K562 (cell line): ENCODE results near the gene FHDC1. TPM values are rescaled to one million over a fixed set of nuclear protein-coding genes. Genes with fewer than 3 reads are reported as not detected.

Source experiments
- ATAC-seq: fragments of 200-7000 bp; cut with Tn5 transposase; 3 replicates; pipeline ENCODE4 v1.9.1; 2020; ENCODE audit warnings: moderate library complexity
- BruUV-seq: library from RNA; stranded (reverse); fragments of 400-500 nt; replicated peaks from 2 replicates; lab custom pipeline; 2021; lab: Mats Ljungman, UMichigan
- CTCF ChIA-PET: fragments of 300-600 bp; formaldehyde crosslinking; extraction: SDS; loops from one replicate; lab custom pipeline; 2021; ENCODE audit warnings: low intra/inter-chr PET ratio; lab: Yijun Ruan, JAX
- POLR2A ChIA-PET: fragments of 300-600, 350-650 bp; sonication (Branson Sonifier 250); formaldehyde crosslinking; extraction: SDS; loops from one replicate; lab custom pipeline; 2021; ENCODE audit warnings: antibody characterized with exemption, inconsistent platforms; lab: Yijun Ruan, JAX
- DNase-seq, 4 experiments: peaks; one replicate each; pipeline versions ENCODE4 v3.0.0 to v3.0.0-alpha.2; 2011 to 2018; ENCODE audit warnings: low spot score in 3 of 4, mixed read lengths in 3 of 4; ENCODE audit errors: extremely low read depth in 1 of 4
- FAIRE-seq: peaks from 2 replicates; lab custom pipeline; 2011; peaks lifted over from hg19 to GRCh38; lab: Jason Lieb, UNC
- H2AFZ ChIP-seq: 2 replicates; pipeline ENCODE4 v1.6.0; 2011; ENCODE audit warnings: low read depth, low read length, control low read depth, inconsistent platforms
- H3K27ac ChIP-seq: fragments of 200-600 bp; 3 replicates; pipeline ENCODE4 v1.8.0; 2011; ENCODE audit warnings: low read depth, mild to moderate bottlenecking, control low read depth, inconsistent platforms, low read length, moderate library complexity, mixed read lengths; ENCODE audit errors: extremely low read depth
- H3K27me3 ChIP-seq, 2 experiments: fragments of 300-600 bp in 1 of 2; 2 replicates in 1 of 2; 3 replicates in 1 of 2; pipeline versions ENCODE4 v1.6.0 to v1.8.0; 2011; ENCODE audit warnings: inconsistent platforms in 2 of 2, low read length in 2 of 2, mild to moderate bottlenecking in 1 of 2, mixed read lengths in 1 of 2, moderate library complexity in 1 of 2; ENCODE audit not compliant: control insufficient read depth in 2 of 2, insufficient read depth in 2 of 2
- H3K36me3 ChIP-seq: fragments of 300-600 bp; 3 replicates; pipeline ENCODE4 v1.8.0; 2011; ENCODE audit warnings: mild to moderate bottlenecking, low read length, inconsistent platforms; ENCODE audit not compliant: control insufficient read depth, insufficient read depth
- H3K4me1 ChIP-seq, 2 experiments: fragments of 200-600 bp in 1 of 2; replicated peaks in 1 of 2; 2 replicates in 1 of 2; 3 replicates in 1 of 2; pipeline versions ENCODE4 v1.5.1 to v1.8.0; 2011; ENCODE audit warnings: inconsistent platforms in 2 of 2, low read length in 2 of 2, mild to moderate bottlenecking in 1 of 2, mixed read lengths in 1 of 2, moderate library complexity in 1 of 2; ENCODE audit not compliant: control insufficient read depth in 2 of 2, insufficient read depth in 2 of 2
- H3K4me2 ChIP-seq: 2 replicates; pipeline ENCODE4 v1.6.1; 2011; ENCODE audit warnings: low read length, control low read depth, inconsistent platforms, mixed read lengths; ENCODE audit not compliant: insufficient read depth
- H3K4me3 ChIP-seq: fragments of 200-600 bp; sonication (generic), shearing (Covaris generic); 2 replicates; pipeline ENCODE4 v1.5.1; 2016; ENCODE audit warnings: control low read depth, inconsistent platforms
- H3K79me2 ChIP-seq: fragments of 200-600 bp; 3 replicates; pipeline ENCODE4 v1.8.0; 2011; ENCODE audit warnings: low read length, inconsistent platforms; ENCODE audit not compliant: control insufficient read depth, insufficient read depth
- H3K9ac ChIP-seq, 2 experiments: 2 replicates each; pipeline versions ENCODE4 v1.6.0 to v1.6.1; 2011; ENCODE audit warnings: low read depth in 2 of 2, low read length in 2 of 2, control low read depth in 1 of 2, inconsistent platforms in 1 of 2, mild to moderate bottlenecking in 1 of 2, mixed read lengths in 1 of 2; ENCODE audit not compliant: insufficient read depth in 1 of 2
- H3K9me1 ChIP-seq: one replicate; pipeline ENCODE4 v1.6.0; 2011; ENCODE audit warnings: inconsistent platforms, mild to moderate bottlenecking, low read length, moderate library complexity; ENCODE audit not compliant: control insufficient read depth, insufficient read depth
- H3K9me3 ChIP-seq: replicated peaks from 2 replicates; pipeline ENCODE4 v1.5.1; 2011; ENCODE audit warnings: low read depth, low read length, inconsistent platforms; ENCODE audit not compliant: control insufficient read depth, insufficient read depth
- H4K20me1 ChIP-seq: replicated peaks from 2 replicates; pipeline ENCODE4 v1.6.1; 2011; ENCODE audit warnings: low read length, inconsistent platforms, mixed read lengths; ENCODE audit not compliant: control insufficient read depth, insufficient read depth
- CHD4 ChIP-seq: fragments of 200-600 bp; sonication (generic); IDR thresholded peaks from 3 replicates; pipeline ENCODE4 v1.6.1; 2012; ENCODE audit warnings: low read depth, mild to moderate bottlenecking, mixed read lengths, low read length, inconsistent platforms; ENCODE audit not compliant: insufficient read depth, insufficient replicate concordance, poor library complexity, severe bottlenecking
- CXXC5 ChIP-seq: fragments of 250-450 bp; sonication (Bioruptor Pico); IDR thresholded peaks from 2 replicates; pipeline ENCODE4 v1.8.0; 2022; ENCODE audit warnings: inconsistent platforms, mild to moderate bottlenecking, moderate library complexity
- ELK1 ChIP-seq: sonication (generic); formaldehyde crosslinking; IDR thresholded peaks from 2 replicates; pipeline ENCODE4 v1.8.1; 2022; ENCODE audit warnings: missing genetic modification reagents
- FOXA1 ChIP-seq: fragments of 450-650 bp; IDR thresholded peaks from 2 replicates; pipeline ENCODE4 v1.6.1; 2016; ENCODE audit warnings: mild to moderate bottlenecking, borderline replicate concordance
- GABPA ChIP-seq: fragments of 200-800 bp; sonication (Bioruptor generic); conservative IDR thresholded peaks from 2 replicates; pipeline ENCODE4 v1.6.1; 2016; ENCODE audit warnings: low read depth, missing genetic modification characterization, missing compliant biosample characterization
- HNRNPLL ChIP-seq: fragments of 200-400 bp; formaldehyde crosslinking; IDR thresholded peaks from 2 replicates; pipeline ENCODE4 v1.6.1; 2017; ENCODE audit warnings: low read length, low read depth, mild to moderate bottlenecking; ENCODE audit not compliant: poor library complexity, severe bottlenecking
- ILF3 ChIP-seq: fragments of 450-650 bp; IDR thresholded peaks from 2 replicates; pipeline ENCODE4 v1.6.1; 2018; ENCODE audit warnings: antibody characterized with exemption, mild to moderate bottlenecking, moderate library complexity, borderline replicate concordance
- IRF9 ChIP-seq: fragments of 450-650 bp; IDR thresholded peaks from 2 replicates; pipeline ENCODE4 v1.6.1; 2016; ENCODE audit warnings: missing biosample characterization, missing genetic modification characterization
- JUND ChIP-seq, 2 experiments: IDR thresholded peaks; 2 replicates in 1 of 2; 3 replicates in 1 of 2; pipeline ENCODE4 v1.6.1; 2011; ENCODE audit warnings: borderline replicate concordance in 2 of 2, low read depth in 2 of 2, low read length in 2 of 2, improper control_type of control experiment in 1 of 2, missing biosample characterization in 1 of 2, missing genetic modification characterization in 1 of 2, missing genetic modification reagents in 1 of 2
- KLF16 ChIP-seq: IDR thresholded peaks from 2 replicates; pipeline ENCODE4 v1.6.1; 2016; ENCODE audit warnings: antibody characterized with exemption
- OTX1 ChIP-seq: fragments of 450-650 bp; formaldehyde crosslinking; IDR thresholded peaks from 2 replicates; pipeline ENCODE4 v1.4.0; 2022; ENCODE audit warnings: mild to moderate bottlenecking
- POU5F1 ChIP-seq: fragments of 150-350 bp; IDR thresholded peaks from 2 replicates; pipeline ENCODE4 v1.6.1; 2014; ENCODE audit warnings: borderline replicate concordance, low read length, low read depth, mild to moderate bottlenecking; ENCODE audit not compliant: partially characterized antibody
- SFPQ ChIP-seq: fragments of 200-400 bp; formaldehyde crosslinking; IDR thresholded peaks from 2 replicates; pipeline ENCODE4 v1.6.1; 2017; ENCODE audit warnings: mild to moderate bottlenecking, low read depth, low read length, moderate library complexity
- ZNF174 ChIP-seq: fragments of 250-450 bp; sonication (Bioruptor Pico); IDR thresholded peaks from 2 replicates; pipeline ENCODE4 v1.4.0; 2020; ENCODE audit warnings: mild to moderate bottlenecking
- ZNF184 ChIP-seq: sonication (generic); formaldehyde crosslinking; IDR thresholded peaks from 2 replicates; pipeline ENCODE4 v1.5.0; 2020; ENCODE audit warnings: missing genetic modification reagents
- WGBS: fragments of 100-300 bp; shearing (Covaris generic); methylation state at CpG from one replicate; pipeline ENCODE4 v1.1.6; 2016; ENCODE audit warnings: low coverage, mixed read lengths; ENCODE audit not compliant: insufficient coverage; ENCODE audit errors: missing lambda C conversion rate; 5-methylcytosine and 5-hydroxymethylcytosine counted together
- in situ Hi-C: fragments of 300-500 bp; cut with MboI; formaldehyde crosslinking; loops from 4 replicates; pipeline ENCODE4 v1.15.0; 2018; ENCODE audit warnings: inconsistent platforms, mixed read lengths
- intact Hi-C: fragments of 100-400 bp; cut with micrococcal nuclease; formaldehyde crosslinking; loops from 2 replicates; pipeline ENCODE4 v1.14.2; 2022
- polyA plus RNA-seq, 8 experiments: library from polyadenylated mRNA; depleted of rRNA in 4 of 8; stranded (reverse) in 5 of 8; unstranded in 3 of 8; fragments of >200 nt; fragmentation: Nextera tagmentation in 2 of 8; fragmentation: Illumina TruSeq in 1 of 8; extraction: Ambion mirVana in 2 of 8; extraction: Trizol in 1 of 8; gene quantifications; 2 replicates each; pipeline versions ENCODE4 v1.2.1 to v1.2.3, GENCODE V29; 2011 to 2014; ENCODE audit warnings: inconsistent platforms in 1 of 8, missing spikeins in 1 of 8
- total RNA-seq, 7 experiments: library from RNA; depleted of rRNA in 6 of 7; stranded (reverse); fragments of >200 nt in 6 of 7; fragmentation: Illumina TruSeq in 2 of 7; extraction: Trizol in 2 of 7; gene quantifications; 2 replicates each; pipeline versions ENCODE4 v1.2.1 to v1.2.3, GENCODE V29; 2011 to 2021; ENCODE audit warnings: low replicate concordance in 1 of 7

The FHDC1 gene
- total and polyA plus RNA-seq, 9 of the 15 experiments (the other 6 are each of a cell fraction or from before 2014, with no cell fraction given) = 0.01 to 0.43 (median 0.07) TPM

- in situ Hi-C loops = no loop called here
- H3K27ac ChIP-seq = no peak overlapping the region
- H3K4me2 ChIP-seq = no peak overlapping the region
- DNase-seq (no peak), ATAC-seq (no peak), FAIRE-seq (peak; percentile 32)
- WGBS = 7% methylated on average over 15 of the region's 15 CpGs
- POLR2A ChIA-PET = interaction anchor here (0.5 kb wide), 1 partner anchor 16 kb away, joined by 3 read pairs; no protein-coding TSS in a partner anchor
- TF ChIP-seq JUND (IDR thresholded peaks at IDR 0.05; ENCODE audit: borderline replicate concordance, low read depth, low read length) = no peak
- TF ChIP-seq JUND (tag; IDR thresholded peaks at IDR 0.05; ENCODE audit: borderline replicate concordance, low read depth, low read length) = no peak
- TF ChIP-seq SFPQ = no peak
- TF ChIP-seq POU5F1 = no peak
- TF ChIP-seq KLF16 = no peak
- no peak for TF ChIP-seq CHD4
- no peak for TF ChIP-seq HNRNPLL
- no peak for TF ChIP-seq ILF3
- no peak for TF ChIP-seq ELK1
- no peak for TF ChIP-seq GABPA
- TF ChIP-seq OTX1 = no peak
- no peak for TF ChIP-seq ZNF174
- no peak for TF ChIP-seq FOXA1
- TF ChIP-seq ZNF184 (CRISPR knock-in tag) = no peak
- TF ChIP-seq IRF9 (tag) = no peak
- no peak for TF ChIP-seq CXXC5 (CRISPR knock-in tag)
- no peak overlapping the region for H3K9ac ChIP-seq
- peaks cover 8 to 25% of the 10 kb centered on the region in 2 experiments for H3K27me3 ChIP-seq
- CTCF ChIA-PET = no interaction called here
- 0 out of 2 replicates have a peak, but pooled peaks cover 3% of the 10 kb centered on the region for H4K20me1 ChIP-seq
- peaks cover 6 to 8% of the 10 kb centered on the region in 2 experiments; a peak in 3 of 5 replicates for H3K4me1 ChIP-seq
- no peaks in the 10 kb centered on the region for H3K79me2 ChIP-seq
- H3K36me3 ChIP-seq = no peaks in the 10 kb centered on the region
- no TSS peak for BruUV-seq
- intact Hi-C loops = no loop called here
- no peak overlapping the region for H2AFZ ChIP-seq
- no peaks in the 10 kb centered on the region for H3K9me3 ChIP-seq
- H3K4me3 ChIP-seq = no peak overlapping the region
- H3K9me1 ChIP-seq = no peaks in the 10 kb centered on the region
These were observed 72.6 kb downstream of the FHDC1 start for GRCh38 chr4:153008578-153009199.
